GM21529 (cell line): ENCODE data around the gene KAZN.

Experiments
- ATAC-seq: cut with Tn5 transposase; IDR thresholded peaks from one replicate; pipeline ENCODE4 v1.9.1; 2021; ENCODE audit not compliant: unreplicated experiment

The KAZN gene

GRCh38 chr1:14845851-14846250 lies 247.4 kb downstream of the KAZN start:
- no peak for ATAC-seq

GRCh38 chr1:14846688-14847087 lies 248.2 kb downstream of the KAZN start:
- no peak for ATAC-seq

GRCh38 chr1:14848203-14848602 lies 249.7 kb downstream of the KAZN start:
- no peak for ATAC-seq

- no peak for ATAC-seq
These were observed 250.1 kb downstream of the KAZN start for GRCh38 chr1:14848625-14849024.

- ATAC-seq: no peak
These were observed 250.6 kb downstream of the KAZN start for GRCh38 chr1:14849038-14849437.

- no peak for ATAC-seq
These were observed 252.1 kb downstream of the KAZN start for GRCh38 chr1:14850563-14850962.

GRCh38 chr1:14851760-14852159 lies 253.3 kb downstream of the KAZN start:
- ATAC-seq: no peak

GRCh38 chr1:14852291-14852690 lies 253.8 kb downstream of the KAZN start:
- ATAC-seq: no peak

- no peak for ATAC-seq
These were observed 255.0 kb downstream of the KAZN start for GRCh38 chr1:14853518-14853917.

GRCh38 chr1:14855268-14855667 lies 256.8 kb downstream of the KAZN start:
- no peak for ATAC-seq

- no peak for ATAC-seq
These were observed 257.3 kb downstream of the KAZN start for GRCh38 chr1:14855801-14856200.

- ATAC-seq: no peak
These were observed 259.1 kb downstream of the KAZN start for GRCh38 chr1:14857436-14858195.

- ATAC-seq: no peak
These were observed 263.8 kb downstream of the KAZN start for GRCh38 chr1:14862114-14862771.

- no peak for ATAC-seq
These were observed 266.6 kb downstream of the KAZN start for GRCh38 chr1:14865106-14865505.

- ATAC-seq: no peak
These were observed 268.6 kb downstream of the KAZN start for GRCh38 chr1:14866911-14867612.

- ATAC-seq: no peak
These were observed 270.7 kb downstream of the KAZN start for GRCh38 chr1:14869187-14869586.

GRCh38 chr1:14871218-14871970 lies 272.9 kb downstream of the KAZN start:
- ATAC-seq: no peak

GRCh38 chr1:14872762-14873161 lies 274.3 kb downstream of the KAZN start:
- no peak for ATAC-seq

GRCh38 chr1:14873677-14874076 lies 275.2 kb downstream of the KAZN start:
- ATAC-seq: no peak

GRCh38 chr1:14875524-14876509 lies 277.3 kb downstream of the KAZN start:
- ATAC-seq: no peak
